K562 (cell line): ENCODE results near the gene KAZN. TPM values are rescaled to one million over a fixed set of nuclear protein-coding genes. Genes with fewer than 3 reads are reported as not detected.
A peak's percentile ranks its signal among the peaks of the same experiment; 100 is the strongest.

Source experiments
- ATAC-seq: fragments of 200-7000 bp; cut with Tn5 transposase; 3 replicates; pipeline ENCODE4 v1.9.1; 2020; ENCODE audit warnings: moderate library complexity
- BruUV-seq: library from RNA; stranded (reverse); fragments of 400-500 nt; replicated peaks from 2 replicates; lab custom pipeline; 2021; lab: Mats Ljungman, UMichigan
- CTCF ChIA-PET: fragments of 300-600 bp; formaldehyde crosslinking; extraction: SDS; loops from one replicate; lab custom pipeline; 2021; ENCODE audit warnings: low intra/inter-chr PET ratio; lab: Yijun Ruan, JAX
- POLR2A ChIA-PET: fragments of 300-600, 350-650 bp; sonication (Branson Sonifier 250); formaldehyde crosslinking; extraction: SDS; loops from one replicate; lab custom pipeline; 2021; ENCODE audit warnings: antibody characterized with exemption, inconsistent platforms; lab: Yijun Ruan, JAX
- DNase-seq, 4 experiments: peaks; one replicate each; pipeline versions ENCODE4 v3.0.0 to v3.0.0-alpha.2; 2011 to 2018; ENCODE audit warnings: low spot score in 3 of 4, mixed read lengths in 3 of 4; ENCODE audit errors: extremely low read depth in 1 of 4
- FAIRE-seq: peaks from 2 replicates; lab custom pipeline; 2011; peaks lifted over from hg19 to GRCh38; lab: Jason Lieb, UNC
- H2AFZ ChIP-seq: 2 replicates; pipeline ENCODE4 v1.6.0; 2011; ENCODE audit warnings: low read depth, low read length, control low read depth, inconsistent platforms
- H3K27ac ChIP-seq: fragments of 200-600 bp; 3 replicates; pipeline ENCODE4 v1.8.0; 2011; ENCODE audit warnings: low read depth, mild to moderate bottlenecking, control low read depth, inconsistent platforms, low read length, moderate library complexity, mixed read lengths; ENCODE audit errors: extremely low read depth
- H3K27me3 ChIP-seq, 2 experiments: fragments of 300-600 bp in 1 of 2; 2 replicates in 1 of 2; 3 replicates in 1 of 2; pipeline versions ENCODE4 v1.6.0 to v1.8.0; 2011; ENCODE audit warnings: inconsistent platforms in 2 of 2, low read length in 2 of 2, mild to moderate bottlenecking in 1 of 2, mixed read lengths in 1 of 2, moderate library complexity in 1 of 2; ENCODE audit not compliant: control insufficient read depth in 2 of 2, insufficient read depth in 2 of 2
- H3K36me3 ChIP-seq: fragments of 300-600 bp; 3 replicates; pipeline ENCODE4 v1.8.0; 2011; ENCODE audit warnings: mild to moderate bottlenecking, low read length, inconsistent platforms; ENCODE audit not compliant: control insufficient read depth, insufficient read depth
- H3K4me1 ChIP-seq, 2 experiments: fragments of 200-600 bp in 1 of 2; replicated peaks in 1 of 2; 2 replicates in 1 of 2; 3 replicates in 1 of 2; pipeline versions ENCODE4 v1.5.1 to v1.8.0; 2011; ENCODE audit warnings: inconsistent platforms in 2 of 2, low read length in 2 of 2, mild to moderate bottlenecking in 1 of 2, mixed read lengths in 1 of 2, moderate library complexity in 1 of 2; ENCODE audit not compliant: control insufficient read depth in 2 of 2, insufficient read depth in 2 of 2
- H3K4me2 ChIP-seq: 2 replicates; pipeline ENCODE4 v1.6.1; 2011; ENCODE audit warnings: low read length, control low read depth, inconsistent platforms, mixed read lengths; ENCODE audit not compliant: insufficient read depth
- H3K4me3 ChIP-seq: fragments of 200-600 bp; sonication (generic), shearing (Covaris generic); 2 replicates; pipeline ENCODE4 v1.5.1; 2016; ENCODE audit warnings: control low read depth, inconsistent platforms
- H3K79me2 ChIP-seq: fragments of 200-600 bp; 3 replicates; pipeline ENCODE4 v1.8.0; 2011; ENCODE audit warnings: low read length, inconsistent platforms; ENCODE audit not compliant: control insufficient read depth, insufficient read depth
- H3K9ac ChIP-seq, 2 experiments: 2 replicates each; pipeline versions ENCODE4 v1.6.0 to v1.6.1; 2011; ENCODE audit warnings: low read depth in 2 of 2, low read length in 2 of 2, control low read depth in 1 of 2, inconsistent platforms in 1 of 2, mild to moderate bottlenecking in 1 of 2, mixed read lengths in 1 of 2; ENCODE audit not compliant: insufficient read depth in 1 of 2
- H3K9me1 ChIP-seq: one replicate; pipeline ENCODE4 v1.6.0; 2011; ENCODE audit warnings: inconsistent platforms, mild to moderate bottlenecking, low read length, moderate library complexity; ENCODE audit not compliant: control insufficient read depth, insufficient read depth
- H3K9me3 ChIP-seq: replicated peaks from 2 replicates; pipeline ENCODE4 v1.5.1; 2011; ENCODE audit warnings: low read depth, low read length, inconsistent platforms; ENCODE audit not compliant: control insufficient read depth, insufficient read depth
- H4K20me1 ChIP-seq: replicated peaks from 2 replicates; pipeline ENCODE4 v1.6.1; 2011; ENCODE audit warnings: low read length, inconsistent platforms, mixed read lengths; ENCODE audit not compliant: control insufficient read depth, insufficient read depth
- POLR2AphosphoS2 ChIP-seq: IDR thresholded peaks from 2 replicates; pipeline ENCODE4 v1.6.1; 2012; ENCODE audit warnings: low read length, improper control_type of control experiment
- WGBS: fragments of 100-300 bp; shearing (Covaris generic); methylation state at CpG from one replicate; pipeline ENCODE4 v1.1.6; 2016; ENCODE audit warnings: low coverage, mixed read lengths; ENCODE audit not compliant: insufficient coverage; ENCODE audit errors: missing lambda C conversion rate; 5-methylcytosine and 5-hydroxymethylcytosine counted together
- in situ Hi-C: fragments of 300-500 bp; cut with MboI; formaldehyde crosslinking; loops from 4 replicates; pipeline ENCODE4 v1.15.0; 2018; ENCODE audit warnings: inconsistent platforms, mixed read lengths
- intact Hi-C: fragments of 100-400 bp; cut with micrococcal nuclease; formaldehyde crosslinking; loops from 2 replicates; pipeline ENCODE4 v1.14.2; 2022
- polyA plus RNA-seq, 8 experiments: library from polyadenylated mRNA; depleted of rRNA in 4 of 8; stranded (reverse) in 5 of 8; unstranded in 3 of 8; fragments of >200 nt; fragmentation: Nextera tagmentation in 2 of 8; fragmentation: Illumina TruSeq in 1 of 8; extraction: Ambion mirVana in 2 of 8; extraction: Trizol in 1 of 8; gene quantifications; 2 replicates each; pipeline versions ENCODE4 v1.2.1 to v1.2.3, GENCODE V29; 2011 to 2014; ENCODE audit warnings: inconsistent platforms in 1 of 8, missing spikeins in 1 of 8
- total RNA-seq, 7 experiments: library from RNA; depleted of rRNA in 6 of 7; stranded (reverse); fragments of >200 nt in 6 of 7; fragmentation: Illumina TruSeq in 2 of 7; extraction: Trizol in 2 of 7; gene quantifications; 2 replicates each; pipeline versions ENCODE4 v1.2.1 to v1.2.3, GENCODE V29; 2011 to 2021; ENCODE audit warnings: low replicate concordance in 1 of 7
- TF ChIP-seq, protein P1 (sequence below): fragments of 200-400 bp; formaldehyde crosslinking; IDR thresholded peaks from 2 replicates; pipeline ENCODE4 v1.6.1; 2017; ENCODE audit warnings: mild to moderate bottlenecking, low read depth, low read length, moderate library complexity

KAZN gene
- total and polyA plus RNA-seq, 9 of the 15 experiments (the other 6 are each of a cell fraction or from before 2014, with no cell fraction given) = 2.1 to 21.6 (median 5.4) TPM

GRCh38 chr1:14768582-14769304 is 170.3 kb downstream of the KAZN start:
- Histone ChIP-seq H3K36me3 (peaks cover 35% of the 10 kb centered on the region), H4K20me1 (peaks cover 16% of the 10 kb centered on the region; the same call in 1 of the 2 replicates), H3K4me1 (peaks cover 4 to 13% of the 10 kb centered on the region in 2 experiments; a peak in 3 of 5 replicates), H2AFZ (no peak overlapping the region), H3K27ac (no peak overlapping the region), H3K9me3 (no peaks in the 10 kb centered on the region), H3K4me2 (no peak overlapping the region), H3K4me3 (no peak overlapping the region), H3K9ac (no peak overlapping the region), H3K27me3 (no peaks in the 10 kb centered on the region), H3K79me2 (peaks cover 2% of the 10 kb centered on the region; the same call in 2 of the 3 replicates), H3K9me1 (peaks cover 5% of the 10 kb centered on the region)
- CTCF ChIA-PET = no interaction called here
- 87% methylated on average over 6 of the region's 6 CpGs for WGBS
- ATAC-seq (no peak), FAIRE-seq (no peak), DNase-seq (no peak)
- intact Hi-C loops = no loop called here
- BruUV-seq = TSS peak; percentile 8
- POLR2A ChIA-PET = interaction anchor here (0.5 to 2.8 kb wide), 2 partner anchors 10 to 330 kb away, joined by 4 to 9 read pairs; no protein-coding TSS in a partner anchor
- TF ChIP-seq POLR2AphosphoS2 = 0 out of 2 replicates have a peak, but pooled peaks have one; percentile 52
- TF ChIP-seq, protein P1, sequence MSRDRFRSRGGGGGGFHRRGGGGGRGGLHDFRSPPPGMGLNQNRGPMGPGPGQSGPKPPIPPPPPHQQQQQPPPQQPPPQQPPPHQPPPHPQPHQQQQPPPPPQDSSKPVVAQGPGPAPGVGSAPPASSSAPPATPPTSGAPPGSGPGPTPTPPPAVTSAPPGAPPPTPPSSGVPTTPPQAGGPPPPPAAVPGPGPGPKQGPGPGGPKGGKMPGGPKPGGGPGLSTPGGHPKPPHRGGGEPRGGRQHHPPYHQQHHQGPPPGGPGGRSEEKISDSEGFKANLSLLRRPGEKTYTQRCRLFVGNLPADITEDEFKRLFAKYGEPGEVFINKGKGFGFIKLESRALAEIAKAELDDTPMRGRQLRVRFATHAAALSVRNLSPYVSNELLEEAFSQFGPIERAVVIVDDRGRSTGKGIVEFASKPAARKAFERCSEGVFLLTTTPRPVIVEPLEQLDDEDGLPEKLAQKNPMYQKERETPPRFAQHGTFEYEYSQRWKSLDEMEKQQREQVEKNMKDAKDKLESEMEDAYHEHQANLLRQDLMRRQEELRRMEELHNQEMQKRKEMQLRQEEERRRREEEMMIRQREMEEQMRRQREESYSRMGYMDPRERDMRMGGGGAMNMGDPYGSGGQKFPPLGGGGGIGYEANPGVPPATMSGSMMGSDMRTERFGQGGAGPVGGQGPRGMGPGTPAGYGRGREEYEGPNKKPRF = no peak
- in situ Hi-C loops = no loop called here
